ENCODE results near the gene ARHGAP26. TPM values are rescaled to one million over a fixed set of nuclear protein-coding genes. Genes with fewer than 3 reads are reported as not detected.

ARHGAP26 gene
- total and polyA plus RNA-seq, 2 of the 4 experiments (the other 2 are of a cell fraction), result 0.54 to 0.56 TPM

DNA sequence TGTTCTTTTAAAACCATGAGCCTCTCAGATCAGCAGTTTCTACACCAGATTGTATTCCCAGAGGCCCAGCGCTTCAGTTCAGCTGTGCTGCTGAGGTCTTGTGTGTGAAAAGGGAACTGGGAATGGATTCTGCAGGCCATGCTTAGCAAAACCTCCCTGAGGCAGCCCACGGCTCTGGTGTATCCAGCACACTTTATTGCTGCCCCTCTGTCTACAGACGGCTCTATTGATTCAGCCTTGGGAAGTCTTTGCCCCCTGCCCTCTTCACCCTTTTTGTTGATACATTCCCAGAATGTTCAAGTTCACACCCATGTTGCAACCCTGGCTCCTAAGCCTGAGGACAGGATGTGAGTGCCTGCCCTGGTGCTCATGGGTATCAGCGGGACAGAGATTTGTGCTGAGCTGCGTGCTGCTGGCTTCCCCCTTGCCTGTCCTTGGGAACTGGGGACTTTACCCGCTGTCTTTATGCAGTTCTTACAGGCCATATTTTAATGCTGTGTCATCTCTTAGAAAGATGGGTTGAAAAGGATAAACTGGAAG lies 37.3 kb downstream of the ARHGAP26 start:
- H2BK20ac ChIP-seq (ENCODE audit: low read depth, low read length), result no peak overlapping the region
- H3K9ac ChIP-seq (ENCODE audit: low read depth, low read length), result no peak overlapping the region
- H3K9me3 ChIP-seq (ENCODE audit: control insufficient read depth, insufficient read depth, low read length), result no peaks in the 10 kb centered on the region
- no peak overlapping the region for H2BK120ac ChIP-seq (ENCODE audit: low read depth, low read length)
- no peak overlapping the region for H3K4me2 ChIP-seq (ENCODE audit: low read depth, low read length)
- H2BK15ac ChIP-seq (ENCODE audit: low read depth, low read length), result no peak overlapping the region
- no peak overlapping the region for H3K4ac ChIP-seq (ENCODE audit: low read depth, low read length)
- H4K5ac ChIP-seq (ENCODE audit: low read depth, low read length), result no peak overlapping the region
- no peak overlapping the region for H4K91ac ChIP-seq (ENCODE audit: insufficient read depth, low read depth, low read length)
- dilution Hi-C loops (cut with HindIII; ENCODE audit: low sequenced_read_pairs, unreplicated experiment) (no loop called here), in situ Hi-C loops (cut with MboI; ENCODE audit: low sequenced_read_pairs) (no loop called here), intact Hi-C loops (cut with micrococcal nuclease) (no loop called here)
- WGBS, 2 experiments (ENCODE audit: extremely low coverage in 2 of 2, insufficient read length in 1 of 2), result no CpG with 5 or more reads among the region's 6 CpGs
- H2AK9ac ChIP-seq (replicated peaks; ENCODE audit: low read depth, low read length, poor library complexity), result no peak overlapping the region
- H3K4me1 ChIP-seq (ENCODE audit: control insufficient read depth, insufficient read depth, low read length), result peaks cover 3% of the 10 kb centered on the region; the same call in 1 of the 2 replicates
- no peak overlapping the region for H3K14ac ChIP-seq (replicated peaks; ENCODE audit: low read depth, low read length)
- no peaks in the 10 kb centered on the region for H3K79me1 ChIP-seq (ENCODE audit: low read depth in 1 of 2, low read length in 2 of 2)
- TF ChIP-seq CHD1 (IDR thresholded peaks at IDR 0.05; ENCODE audit: low read depth, low read length) (no peak), BHLHE40 (IDR thresholded peaks at IDR 0.05; ENCODE audit: low read depth, low read length) (no peak), MXI1 (IDR thresholded peaks at IDR 0.05; ENCODE audit: borderline replicate concordance, low read depth, low read length) (no peak), SMC3 (IDR thresholded peaks at IDR 0.05; ENCODE audit: low read depth, low read length) (no peak), POLR2A (IDR thresholded peaks at IDR 0.05; ENCODE audit: low read depth, low read length) (no peak), RFX5 (IDR thresholded peaks at IDR 0.05; ENCODE audit: low read depth, low read length) (no peak), MAFK (IDR thresholded peaks at IDR 0.05; ENCODE audit: low read depth, low read length) (no peak), FOS (IDR thresholded peaks at IDR 0.05; ENCODE audit: low read depth, low read length) (no peak), RCOR1 (IDR thresholded peaks at IDR 0.05; ENCODE audit: insufficient replicate concordance, low read length) (no peak), MAZ (IDR thresholded peaks at IDR 0.05; ENCODE audit: borderline replicate concordance, low read depth, low read length) (no peak), CEBPB (IDR thresholded peaks at IDR 0.05; ENCODE audit: low read depth, low read length) (no peak), RAD21 (IDR thresholded peaks at IDR 0.05; ENCODE audit: low read length) (no peak)
- TF ChIP-seq, protein P1, sequence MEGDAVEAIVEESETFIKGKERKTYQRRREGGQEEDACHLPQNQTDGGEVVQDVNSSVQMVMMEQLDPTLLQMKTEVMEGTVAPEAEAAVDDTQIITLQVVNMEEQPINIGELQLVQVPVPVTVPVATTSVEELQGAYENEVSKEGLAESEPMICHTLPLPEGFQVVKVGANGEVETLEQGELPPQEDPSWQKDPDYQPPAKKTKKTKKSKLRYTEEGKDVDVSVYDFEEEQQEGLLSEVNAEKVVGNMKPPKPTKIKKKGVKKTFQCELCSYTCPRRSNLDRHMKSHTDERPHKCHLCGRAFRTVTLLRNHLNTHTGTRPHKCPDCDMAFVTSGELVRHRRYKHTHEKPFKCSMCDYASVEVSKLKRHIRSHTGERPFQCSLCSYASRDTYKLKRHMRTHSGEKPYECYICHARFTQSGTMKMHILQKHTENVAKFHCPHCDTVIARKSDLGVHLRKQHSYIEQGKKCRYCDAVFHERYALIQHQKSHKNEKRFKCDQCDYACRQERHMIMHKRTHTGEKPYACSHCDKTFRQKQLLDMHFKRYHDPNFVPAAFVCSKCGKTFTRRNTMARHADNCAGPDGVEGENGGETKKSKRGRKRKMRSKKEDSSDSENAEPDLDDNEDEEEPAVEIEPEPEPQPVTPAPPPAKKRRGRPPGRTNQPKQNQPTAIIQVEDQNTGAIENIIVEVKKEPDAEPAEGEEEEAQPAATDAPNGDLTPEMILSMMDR (conservative IDR thresholded peaks at IDR 0.05; ENCODE audit: low read depth, low read length), result no peak
- TF ChIP-seq, protein P2, sequence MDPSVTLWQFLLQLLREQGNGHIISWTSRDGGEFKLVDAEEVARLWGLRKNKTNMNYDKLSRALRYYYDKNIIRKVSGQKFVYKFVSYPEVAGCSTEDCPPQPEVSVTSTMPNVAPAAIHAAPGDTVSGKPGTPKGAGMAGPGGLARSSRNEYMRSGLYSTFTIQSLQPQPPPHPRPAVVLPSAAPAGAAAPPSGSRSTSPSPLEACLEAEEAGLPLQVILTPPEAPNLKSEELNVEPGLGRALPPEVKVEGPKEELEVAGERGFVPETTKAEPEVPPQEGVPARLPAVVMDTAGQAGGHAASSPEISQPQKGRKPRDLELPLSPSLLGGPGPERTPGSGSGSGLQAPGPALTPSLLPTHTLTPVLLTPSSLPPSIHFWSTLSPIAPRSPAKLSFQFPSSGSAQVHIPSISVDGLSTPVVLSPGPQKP (IDR thresholded peaks at IDR 0.05; ENCODE audit: borderline replicate concordance, low read depth, low read length), result no peak
- no TSS peak for BruUV-seq (replicated peaks)
- ChIA-PET POLR2A (ENCODE audit: unreplicated experiment) (no interaction called here), CTCF (no interaction called here)
- H4K8ac ChIP-seq (ENCODE audit: low read depth in 2 of 2, low read length in 2 of 2), result no peak overlapping the region
- H3K18ac ChIP-seq (ENCODE audit: low read depth, low read length), result no peak overlapping the region
- H4K20me1 ChIP-seq (ENCODE audit: insufficient read depth, low read length), result no peaks in the 10 kb centered on the region
- no peak for ATAC-seq (ENCODE audit: low read depth)
- H3K27me3 ChIP-seq (ENCODE audit: control insufficient read depth, insufficient read depth, low read length), result peaks cover 3% of the 10 kb centered on the region; the same call in 1 of the 2 replicates
- no peaks in the 10 kb centered on the region for H3K36me3 ChIP-seq (ENCODE audit: control insufficient read depth, insufficient read depth, low read length)
- DNase-seq, result no peak
- H2AK5ac ChIP-seq (ENCODE audit: low read depth, low read length), result no peak overlapping the region
- H2BK5ac ChIP-seq (ENCODE audit: low read depth, low read length, poor library complexity, severe bottlenecking), result no peak overlapping the region
- H3K23ac ChIP-seq (ENCODE audit: low read depth, low read length), result no peak overlapping the region
- no peaks in the 10 kb centered on the region for H3K9me1 ChIP-seq (ENCODE audit: insufficient read depth, low read length)
- no peak overlapping the region for H2AFZ ChIP-seq (replicated peaks; ENCODE audit: low read length, poor library complexity)
- H3K4me3 ChIP-seq (ENCODE audit: insufficient read depth, low read depth, low read length), result no peak overlapping the region
- H3K27ac ChIP-seq (ENCODE audit: insufficient read depth, low read length), result no peak overlapping the region
- no peak overlapping the region for H3K56ac ChIP-seq (ENCODE audit: extremely low read depth, insufficient read depth, low read length)
